ENCODE data around the gene CPNE5.

Gene CPNE5

GRCh38 chr6:36769183-36769675 lies 70.0 kb downstream of the CPNE5 start:
- TF ChIP-seq CTCF (IDR thresholded peaks at IDR 0.05; ENCODE audit: insufficient read depth, low read depth, low read length, missing control alignments) = no peak
- no peak for DNase-seq (ENCODE audit: low read depth)
- no peak overlapping the region for H3K4me3 ChIP-seq (ENCODE audit: low read depth, low read length)

- no peak for DNase-seq (ENCODE audit: low read depth)
- no peak overlapping the region for H3K4me3 ChIP-seq (ENCODE audit: low read depth, low read length)
- no peak for TF ChIP-seq CTCF (IDR thresholded peaks at IDR 0.05; ENCODE audit: insufficient read depth, low read depth, low read length, missing control alignments)
These were observed 72.8 kb downstream of the CPNE5 start for GRCh38 chr6:36766399-36766945.

GRCh38 chr6:36765594-36766398 lies 73.4 kb downstream of the CPNE5 start:
- DNase-seq (ENCODE audit: low read depth) = peak; percentile 89
- H3K4me3 ChIP-seq (ENCODE audit: low read depth, low read length) = no peak overlapping the region
- peak; percentile 98 for TF ChIP-seq CTCF (IDR thresholded peaks at IDR 0.05; ENCODE audit: insufficient read depth, low read depth, low read length, missing control alignments)

- no peak for DNase-seq (ENCODE audit: low read depth)
- TF ChIP-seq CTCF (IDR thresholded peaks at IDR 0.05; ENCODE audit: insufficient read depth, low read depth, low read length, missing control alignments) = no peak
- no peak overlapping the region for H3K4me3 ChIP-seq (ENCODE audit: low read depth, low read length)
These were observed 74.1 kb downstream of the CPNE5 start for GRCh38 chr6:36765190-36765589.

GRCh38 chr6:36762123-36762522 lies 77.1 kb downstream of the CPNE5 start:
- no peak for TF ChIP-seq CTCF (IDR thresholded peaks at IDR 0.05; ENCODE audit: insufficient read depth, low read depth, low read length, missing control alignments)
- DNase-seq (ENCODE audit: low read depth) = no peak
- no peak overlapping the region for H3K4me3 ChIP-seq (ENCODE audit: low read depth, low read length)

GRCh38 chr6:36760685-36761435 lies 78.4 kb downstream of the CPNE5 start:
- TF ChIP-seq CTCF (IDR thresholded peaks at IDR 0.05; ENCODE audit: insufficient read depth, low read depth, low read length, missing control alignments) = no peak
- DNase-seq (ENCODE audit: low read depth) = no peak
- no peak overlapping the region for H3K4me3 ChIP-seq (ENCODE audit: low read depth, low read length)

Data from GM12865 (cell line).